Cardiac muscle cell (in vitro differentiated cells and primary cell): ENCODE data around the gene ZNF669. TPM values are rescaled to one million over a fixed set of nuclear protein-coding genes. Genes with fewer than 3 reads are reported as not detected.

Experiments
- DNase-seq, 2 donors: peaks; one replicate each; pipeline versions ENCODE4 v3.0.0 to v3.0.0-alpha.2; 2010 to 2017; ENCODE audit warnings: low read depth in 1 of 2, low spot score in 1 of 2
- H3K27ac ChIP-seq: fragments of 200-600 bp; sonication (generic); 2 replicates; pipeline ENCODE4 v1.5.1; 2016
- H3K27me3 ChIP-seq: fragments of 200-600 bp; sonication (generic); 2 replicates; pipeline ENCODE4 v1.6.0; 2016; ENCODE audit warnings: control low read depth
- H3K36me3 ChIP-seq: fragments of 200-600 bp; sonication (generic); 2 replicates; pipeline ENCODE4 v1.5.1; 2016; ENCODE audit warnings: control low read depth
- H3K4me1 ChIP-seq: fragments of 200-600 bp; sonication (generic); 2 replicates; pipeline ENCODE4 v1.8.1; 2017; ENCODE audit warnings: low read depth, mild to moderate bottlenecking, mixed run types
- H3K4me3 ChIP-seq: fragments of 200-600 bp; sonication (generic); 2 replicates; pipeline ENCODE4 v1.5.1; 2016; ENCODE audit warnings: mild to moderate bottlenecking
- H3K9me3 ChIP-seq: fragments of 200-600 bp; sonication (generic); 2 replicates; pipeline ENCODE4 v1.5.1; 2017; ENCODE audit warnings: low read depth, mild to moderate bottlenecking, control low read depth
- CTCF ChIP-seq: IDR thresholded peaks from 2 replicates; pipeline ENCODE4 v1.5.1; 2012; ENCODE audit warnings: low read depth, mild to moderate bottlenecking, low read length
- polyA plus RNA-seq: library from polyadenylated mRNA; unstranded; fragments of >200 nt; fragmentation: Nextera tagmentation; extraction: Ambion mirVana; gene quantifications from 2 replicates; pipeline ENCODE4 v1.2.1, GENCODE V29; 2016
- total RNA-seq: library from RNA; depleted of rRNA; stranded (reverse); fragments of >200 nt; gene quantifications from 2 replicates; pipeline ENCODE4 v1.2.3, GENCODE V29; 2016

ZNF669 gene
- total and polyA plus RNA-seq, 2 experiments from 2014 or later, result 4.4 to 23.2 TPM

DNA sequence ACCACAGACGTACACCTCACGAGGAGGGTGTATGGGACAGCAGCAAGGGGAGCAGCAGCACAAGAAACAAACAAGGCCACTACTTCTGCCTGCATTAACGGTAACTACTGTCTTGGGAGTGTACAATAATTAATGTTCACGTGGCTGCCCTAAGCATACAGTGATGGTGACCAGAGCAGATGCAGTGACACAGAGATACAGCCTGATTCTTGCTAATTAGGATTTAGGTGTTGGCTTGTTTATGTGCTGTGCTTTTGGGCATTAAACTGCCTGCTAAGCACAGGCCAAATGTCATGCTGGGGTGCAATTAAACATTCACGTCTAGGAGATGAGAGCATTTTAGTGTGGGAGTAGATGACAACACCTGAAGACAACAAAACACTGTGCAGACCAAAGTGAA, 7.2 kb downstream of the ZNF669 start:
- H3K36me3 ChIP-seq, result peaks cover 26% of the 10 kb centered on the region
- H3K9me3 ChIP-seq, result no peaks in the 10 kb centered on the region
- no peaks in the 10 kb centered on the region for H3K4me1 ChIP-seq
- no peak for TF ChIP-seq CTCF
- no peak overlapping the region for H3K27ac ChIP-seq
- H3K4me3 ChIP-seq, result no peak overlapping the region
- no peaks in the 10 kb centered on the region for H3K27me3 ChIP-seq
- DNase-seq, result no peak

- peaks cover 24% of the 10 kb centered on the region for H3K36me3 ChIP-seq
These were observed 7.6 kb downstream of the ZNF669 start for GRCh38 chr1:247096544-247096943.

GRCh38 chr1:247096112-247096511, 8.0 kb downstream of the ZNF669 start:
- no peak for TF ChIP-seq CTCF
- DNase-seq, result no peak
- Histone ChIP-seq H3K27ac (no peak overlapping the region), H3K27me3 (no peaks in the 10 kb centered on the region), H3K4me3 (no peak overlapping the region), H3K9me3 (no peaks in the 10 kb centered on the region), H3K36me3 (peaks cover 19% of the 10 kb centered on the region), H3K4me1 (no peaks in the 10 kb centered on the region)

More at GRCh38 chr1:247096544-247096943, 7.6 kb downstream of the ZNF669 start:
- H3K27ac ChIP-seq, result no peak overlapping the region
- no peaks in the 10 kb centered on the region for H3K27me3 ChIP-seq
- no peaks in the 10 kb centered on the region for H3K9me3 ChIP-seq
- no peak for TF ChIP-seq CTCF
- H3K4me3 ChIP-seq, result no peak overlapping the region
- H3K4me1 ChIP-seq, result no peaks in the 10 kb centered on the region
- DNase-seq, result no peak

DNA sequence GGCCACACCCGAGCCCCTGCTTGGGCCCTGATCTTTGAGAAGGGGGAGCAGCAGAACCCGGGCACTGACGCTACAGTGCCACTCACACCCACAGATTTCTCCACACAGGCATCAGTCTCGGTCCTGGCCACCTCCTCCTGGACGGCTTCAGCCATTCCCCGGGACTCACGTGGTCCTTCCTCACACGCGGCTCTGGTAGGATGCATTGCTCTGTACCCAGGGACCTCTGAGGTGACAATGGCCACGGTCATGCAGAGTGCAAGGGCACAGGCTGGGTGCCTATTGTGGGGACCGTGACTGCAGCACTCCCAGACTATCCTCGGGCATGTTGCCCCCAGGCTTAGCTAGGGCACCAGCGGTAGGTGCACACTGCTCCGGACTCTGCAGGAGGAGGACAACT, 13.7 kb downstream of the ZNF669 start:
- no peaks in the 10 kb centered on the region for H3K4me1 ChIP-seq
- H3K4me3 ChIP-seq, result no peak overlapping the region
- no peaks in the 10 kb centered on the region for H3K9me3 ChIP-seq
- H3K27me3 ChIP-seq, result no peaks in the 10 kb centered on the region
- H3K27ac ChIP-seq, result no peak overlapping the region
- no peak for TF ChIP-seq CTCF
- no peaks in the 10 kb centered on the region for H3K36me3 ChIP-seq
- DNase-seq, result no peak

- Histone ChIP-seq H3K9me3 (no peaks in the 10 kb centered on the region), H3K4me3 (no peak overlapping the region), H3K27ac (no peak overlapping the region), H3K36me3 (no peaks in the 10 kb centered on the region), H3K27me3 (no peaks in the 10 kb centered on the region), H3K4me1 (no peaks in the 10 kb centered on the region)
- DNase-seq, result no peak
- TF ChIP-seq CTCF, result no peak
These were observed 14.4 kb downstream of the ZNF669 start for GRCh38 chr1:247089616-247090375.
